Type B pancreatic cell (in vitro differentiated cells): Measurements from ENCODE around the gene ADCY4. TPM values are rescaled to one million over a fixed set of nuclear protein-coding genes. Genes with fewer than 3 reads are reported as not detected.

Experiments used
- DNase-seq: peaks from one replicate; pipeline ENCODE4 v3.0.0; 2021; ENCODE audit warnings: mixed read lengths; ENCODE audit not compliant: unreplicated experiment; ENCODE audit errors: extremely low spot score
- H3K27ac Mint-ChIP-seq: 2 replicates; pipeline ENCODE4 v1.8.0; 2021; ENCODE audit warnings: mild to moderate bottlenecking, mixed read lengths
- H3K27me3 Mint-ChIP-seq: 2 replicates; pipeline ENCODE4 v1.8.0; 2021; ENCODE audit warnings: mixed read lengths
- H3K36me3 Mint-ChIP-seq: 2 replicates; pipeline ENCODE4 v1.8.0; 2021; ENCODE audit warnings: mixed read lengths
- H3K4me1 Mint-ChIP-seq: one replicate; pipeline ENCODE4 v1.8.0; 2021; ENCODE audit warnings: mixed read lengths; ENCODE audit not compliant: unreplicated experiment
- H3K4me3 Mint-ChIP-seq: 2 replicates; pipeline ENCODE4 v1.8.0; 2021; ENCODE audit warnings: mild to moderate bottlenecking, mixed read lengths
- H3K9me3 Mint-ChIP-seq: 2 replicates; pipeline ENCODE4 v1.8.0; 2021; ENCODE audit warnings: mixed read lengths
- total RNA-seq: library from RNA; stranded (reverse); gene quantifications from 2 replicates; pipeline ENCODE4 v1.2.1, GENCODE V29; 2021; ENCODE audit warnings: low replicate concordance
- TF ChIP-seq, protein P1 (sequence below): fragments of 200-600 bp; sonication (generic); conservative IDR thresholded peaks from 2 replicates; pipeline ENCODE4 v1.5.0; 2021; ENCODE audit warnings: antibody characterized with exemption, mild to moderate bottlenecking

Gene ADCY4
- total RNA-seq, 1 donor from 2014 or later = 2.5 TPM

DNA sequence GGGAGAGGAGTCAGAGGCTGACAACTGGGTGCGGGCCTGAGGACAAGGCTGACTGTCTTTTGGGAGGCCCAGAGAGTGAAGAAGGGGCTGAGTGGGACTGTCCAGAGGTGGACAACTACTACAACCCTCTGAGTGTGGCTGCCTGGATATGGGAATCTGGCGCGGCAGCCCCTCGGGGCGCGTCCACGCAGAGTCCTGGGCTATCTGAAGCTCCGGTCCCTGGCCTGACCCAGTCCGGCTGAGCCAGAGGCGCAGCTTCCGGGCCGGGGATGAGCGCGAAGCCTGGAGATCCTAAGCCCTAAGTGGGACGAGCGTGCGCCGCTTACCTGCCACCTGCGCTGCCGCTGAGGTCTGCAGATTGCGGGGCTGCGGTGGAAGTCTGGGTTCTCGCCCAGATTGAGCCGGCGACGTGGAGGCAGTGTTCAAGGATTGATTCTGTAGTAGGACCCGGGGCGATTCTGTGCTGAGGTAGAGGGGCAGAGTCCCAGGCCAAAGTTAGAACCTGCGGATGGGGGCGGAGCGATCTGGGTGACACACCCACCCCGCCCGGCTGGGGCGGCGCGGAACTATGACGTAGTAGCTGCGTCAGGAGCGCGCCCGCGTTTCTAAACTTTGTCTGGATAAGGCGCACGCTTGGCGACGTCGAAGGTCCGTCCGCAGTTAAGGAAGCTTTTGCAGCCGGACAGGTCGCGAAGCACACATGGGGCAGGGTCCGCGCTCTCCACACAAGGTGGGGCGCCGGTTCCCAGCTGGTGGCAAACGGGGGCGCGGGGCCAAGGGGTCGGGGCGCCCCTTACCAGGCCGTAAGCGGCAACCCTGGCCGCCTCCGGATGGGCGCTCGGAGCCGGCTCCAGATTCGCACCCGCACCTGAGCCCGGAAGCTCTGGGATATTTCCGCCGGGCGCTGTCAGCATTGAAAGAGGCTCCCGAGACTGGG lies 35.3 kb downstream of the ADCY4 start, which contains the start of the genes DHRS1 and NOP9:
DHRS1 (minus strand) TSS at position 526 of the 937 bp plus-strand sequence. CDS start 674 bp downstream, outside the sequence.
NOP9 (plus strand) TSS at position 596 of the 937 bp plus-strand sequence; CDS start at position 701, 105 bp downstream.
- no peaks in the 10 kb centered on the region for H3K27me3 Mint-ChIP-seq
- H3K9me3 Mint-ChIP-seq = no peaks in the 10 kb centered on the region
- peak within 1 kb of the TSS; percentile 98 for H3K27ac Mint-ChIP-seq
- peak; percentile 95 for DNase-seq
- TF ChIP-seq, protein P1, sequence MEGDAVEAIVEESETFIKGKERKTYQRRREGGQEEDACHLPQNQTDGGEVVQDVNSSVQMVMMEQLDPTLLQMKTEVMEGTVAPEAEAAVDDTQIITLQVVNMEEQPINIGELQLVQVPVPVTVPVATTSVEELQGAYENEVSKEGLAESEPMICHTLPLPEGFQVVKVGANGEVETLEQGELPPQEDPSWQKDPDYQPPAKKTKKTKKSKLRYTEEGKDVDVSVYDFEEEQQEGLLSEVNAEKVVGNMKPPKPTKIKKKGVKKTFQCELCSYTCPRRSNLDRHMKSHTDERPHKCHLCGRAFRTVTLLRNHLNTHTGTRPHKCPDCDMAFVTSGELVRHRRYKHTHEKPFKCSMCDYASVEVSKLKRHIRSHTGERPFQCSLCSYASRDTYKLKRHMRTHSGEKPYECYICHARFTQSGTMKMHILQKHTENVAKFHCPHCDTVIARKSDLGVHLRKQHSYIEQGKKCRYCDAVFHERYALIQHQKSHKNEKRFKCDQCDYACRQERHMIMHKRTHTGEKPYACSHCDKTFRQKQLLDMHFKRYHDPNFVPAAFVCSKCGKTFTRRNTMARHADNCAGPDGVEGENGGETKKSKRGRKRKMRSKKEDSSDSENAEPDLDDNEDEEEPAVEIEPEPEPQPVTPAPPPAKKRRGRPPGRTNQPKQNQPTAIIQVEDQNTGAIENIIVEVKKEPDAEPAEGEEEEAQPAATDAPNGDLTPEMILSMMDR = no peak
- peaks cover 7% of the 10 kb centered on the region for H3K36me3 Mint-ChIP-seq
- H3K4me1 Mint-ChIP-seq = peaks cover 33% of the 10 kb centered on the region
- H3K4me3 Mint-ChIP-seq = peak within 1 kb of the TSS; percentile 95

DNA sequence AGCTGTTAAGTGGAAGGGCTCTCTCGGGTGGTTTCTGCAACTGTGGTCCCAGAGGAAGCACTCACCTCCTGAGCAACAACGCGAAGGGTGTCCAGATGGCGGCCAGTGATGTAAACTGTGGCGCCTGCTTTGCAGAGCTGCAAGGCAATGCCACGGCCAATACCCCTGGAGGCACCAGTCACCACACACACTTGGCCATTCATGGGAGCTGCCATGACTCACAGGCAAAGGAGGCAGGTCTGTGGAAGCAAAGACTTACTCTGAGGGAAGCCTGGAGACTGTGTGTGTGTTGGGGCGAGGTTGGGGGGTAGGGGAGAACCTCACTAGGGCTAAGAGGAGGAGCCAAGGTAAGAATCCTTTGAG lies 36.0 kb downstream of the ADCY4 start:
- Mint-ChIP-seq H3K36me3 (peaks cover 4% of the 10 kb centered on the region), H3K27ac (peak overlapping the region; percentile 98), H3K4me3 (peak overlapping the region; percentile 95), H3K27me3 (no peaks in the 10 kb centered on the region), H3K9me3 (no peaks in the 10 kb centered on the region), H3K4me1 (peaks cover 33% of the 10 kb centered on the region)
- no peak for DNase-seq
- TF ChIP-seq, protein P1 = no peak

DNA sequence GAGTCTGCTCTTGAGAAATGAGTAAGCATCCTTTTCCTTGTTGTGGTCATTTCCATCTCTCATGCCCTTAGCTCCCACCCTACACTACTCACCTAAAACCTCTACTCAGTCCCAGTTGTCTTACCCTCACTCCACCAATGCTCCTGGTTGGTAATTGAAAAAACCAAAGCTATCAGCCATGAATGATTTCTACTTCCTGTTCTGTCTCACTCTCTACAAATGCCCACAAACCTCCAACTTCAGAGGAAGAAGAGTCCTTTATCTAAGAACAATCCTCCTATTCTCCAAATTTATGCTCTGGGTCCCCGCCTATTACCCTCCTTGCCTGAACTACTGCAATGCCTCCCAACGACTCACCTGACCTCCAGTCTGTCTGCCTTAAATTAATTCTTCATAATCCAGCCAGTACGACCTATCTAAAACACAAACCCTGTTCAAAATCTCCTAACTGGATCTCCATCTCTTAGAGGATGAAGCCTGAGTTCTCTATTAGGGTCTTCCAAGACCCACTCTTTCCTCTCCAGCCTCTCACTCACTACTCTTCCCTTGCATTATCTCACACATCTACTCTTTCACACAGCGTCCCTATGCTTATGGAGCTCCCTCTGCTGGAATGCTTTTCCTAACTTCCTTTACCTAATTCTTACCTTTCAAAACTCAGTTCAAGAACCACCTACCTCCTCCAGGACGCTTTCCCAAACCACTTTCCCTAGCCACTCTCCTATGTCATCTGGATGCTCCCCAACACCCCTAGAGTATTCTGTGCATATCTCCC lies 37.5 kb downstream of the ADCY4 start:
- Mint-ChIP-seq H3K27ac (peak overlapping the region; percentile 83), H3K27me3 (no peaks in the 10 kb centered on the region), H3K36me3 (peaks cover 4% of the 10 kb centered on the region), H3K9me3 (no peaks in the 10 kb centered on the region), H3K4me3 (peak overlapping the region; percentile 64), H3K4me1 (peaks cover 33% of the 10 kb centered on the region)
- no peak for DNase-seq
- TF ChIP-seq, protein P1 = peak; percentile 54

DNA sequence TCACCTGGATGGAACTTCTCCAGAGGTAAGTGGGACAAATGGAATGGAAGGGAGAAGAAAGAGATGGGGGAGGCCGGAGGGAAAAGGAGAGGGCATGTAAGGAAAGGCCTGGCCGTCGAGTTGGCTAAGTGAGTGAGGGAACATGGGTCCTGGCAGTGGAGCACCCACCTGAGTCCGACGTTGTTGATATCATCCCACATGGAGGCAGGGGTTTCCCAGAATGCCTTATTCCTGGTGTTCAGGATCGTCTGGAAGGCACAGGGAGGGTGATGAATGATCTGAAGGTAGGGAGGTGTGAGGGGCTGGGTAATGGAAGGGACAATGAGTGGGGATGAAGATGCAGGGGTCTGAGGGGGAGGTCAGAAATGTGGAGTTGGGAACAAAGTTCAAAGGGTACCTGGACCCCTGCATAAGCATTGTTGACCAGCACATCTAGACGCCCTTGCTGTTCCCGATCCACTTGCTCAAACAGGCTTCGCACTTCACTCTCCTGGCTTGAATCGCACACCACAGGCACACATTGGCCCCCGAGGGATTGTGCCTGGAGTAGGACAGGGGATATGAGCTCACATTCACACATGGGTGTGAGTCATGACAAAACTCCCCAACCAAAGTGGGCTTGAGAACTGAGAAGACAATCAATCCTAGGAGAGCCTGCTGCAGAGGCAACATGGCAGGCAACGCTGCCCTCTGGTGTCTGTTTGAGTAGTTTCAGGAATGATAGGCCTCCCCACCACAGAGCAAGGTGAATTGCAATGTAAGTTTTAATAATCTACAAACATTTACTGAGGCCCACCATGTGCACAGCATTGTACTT lies 38.3 kb downstream of the ADCY4 start:
- Mint-ChIP-seq H3K36me3 (peaks cover 4% of the 10 kb centered on the region), H3K27ac (peak overlapping the region; percentile 83), H3K27me3 (no peaks in the 10 kb centered on the region), H3K9me3 (no peaks in the 10 kb centered on the region), H3K4me3 (peak overlapping the region; percentile 35), H3K4me1 (peaks cover 32% of the 10 kb centered on the region)
- TF ChIP-seq, protein P1 = peak; percentile 84
- DNase-seq = no peak

DNA sequence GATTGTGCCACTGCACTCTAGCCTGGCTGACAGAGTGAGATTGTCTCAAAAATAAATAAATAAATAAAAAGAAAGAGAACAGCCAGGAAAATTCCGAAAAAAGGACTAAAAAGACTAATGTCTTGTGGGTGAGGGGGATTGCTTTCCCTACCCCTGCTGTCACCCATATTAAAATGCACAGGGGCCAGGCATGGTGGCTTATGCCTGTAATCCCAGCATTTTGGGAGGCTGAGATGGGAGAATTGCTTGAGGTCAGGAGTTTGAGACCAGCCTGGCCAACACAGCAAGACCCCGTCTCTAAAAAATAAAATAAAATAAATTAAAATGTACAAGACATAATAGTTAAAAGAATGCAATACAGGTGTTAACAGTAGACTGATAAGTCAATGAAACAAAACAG lies 41.3 kb downstream of the ADCY4 start:
- Mint-ChIP-seq H3K27ac (no peak overlapping the region), H3K4me3 (no peak overlapping the region), H3K9me3 (no peaks in the 10 kb centered on the region), H3K36me3 (peaks cover 7% of the 10 kb centered on the region), H3K4me1 (peaks cover 13% of the 10 kb centered on the region), H3K27me3 (no peaks in the 10 kb centered on the region)
- TF ChIP-seq, protein P1 = no peak
- DNase-seq = no peak
